SK-N-SH treated with all-trans-retinoic acid at 6 μM for 48 hours (cell line): ENCODE measurements around the gene CRMP1.

ENCODE experiments used
- ARNTL ChIP-seq: fragments of 450-650 bp; formaldehyde crosslinking; IDR thresholded peaks from 2 replicates; pipeline ENCODE4 v1.5.0; 2020; ENCODE audit warnings: low read depth, mild to moderate bottlenecking, moderate library complexity, borderline replicate concordance
- PATZ1 ChIP-seq: fragments of 250-450 bp; sonication (Bioruptor Pico); IDR thresholded peaks from 2 replicates; pipeline ENCODE4 v1.8.0; 2020; ENCODE audit warnings: mild to moderate bottlenecking, moderate library complexity, borderline replicate concordance
- ZFP30 ChIP-seq: fragments of 450-650 bp; formaldehyde crosslinking; IDR thresholded peaks from 2 replicates; pipeline ENCODE4 v1.5.0; 2022; ENCODE audit warnings: mild to moderate bottlenecking, moderate library complexity

GRCh38 chr4:5772528-5773270 is 120.2 kb downstream of the CRMP1 start:
- TF ChIP-seq ARNTL (CRISPR knock-in tag) (no peak), ZFP30 (CRISPR knock-in tag) (no peak), PATZ1 (CRISPR knock-in tag) (no peak)
